HCT116 (cell line): ENCODE data around the gene JAGN1. TPM values are rescaled to one million over a fixed set of nuclear protein-coding genes. Genes with fewer than 3 reads are reported as not detected.

Experiments
- ATAC-seq: fragments of 200-7000 bp; cut with Tn5 transposase; 2 replicates; pipeline ENCODE4 v1.9.1; 2020; ENCODE audit warnings: mild to moderate bottlenecking, moderate library complexity
- BruUV-seq: library from RNA; stranded (reverse); fragments of 400-500 nt; replicated peaks from 2 replicates; lab custom pipeline; 2021; lab: Mats Ljungman, UMichigan
- CTCF ChIA-PET: fragments of 300-600 bp; sonication (Branson Sonifier 250); formaldehyde crosslinking; loops from one replicate; lab custom pipeline; 2021; ENCODE audit warnings: antibody characterized with exemption; lab: Charles Lee
- POLR2A ChIA-PET: fragments of 300-600, 350-600 bp; sonication (Branson Sonifier 250); formaldehyde crosslinking; loops from one replicate; lab custom pipeline; 2021; ENCODE audit warnings: antibody characterized with exemption; lab: Charles Lee
- RAD21 ChIA-PET, 2 experiments: fragments of 300-600 bp; sonication (Branson Sonifier 250); formaldehyde crosslinking; loops; one replicate each; lab custom pipeline; 2023; ENCODE audit warnings: low total read pairs in 2 of 2; ENCODE audit not compliant: uncharacterized antibody in 2 of 2, unreplicated experiment in 2 of 2, low non-redundant PET in 1 of 2; lab: Charles Lee
- DNase-seq: peaks from one replicate; pipeline ENCODE4 v3.0.0-alpha.2; 2010; ENCODE audit warnings: low read depth, low spot score
- H2AFZ ChIP-seq: fragments of 200-600 bp; shearing (Covaris generic), sonication (generic); 2 replicates; pipeline ENCODE4 v1.6.1; 2017; ENCODE audit warnings: low read depth, mixed run types, mixed read lengths, antibody characterized with exemption, low read length; ENCODE audit not compliant: poor library complexity, severe bottlenecking
- H3K27ac ChIP-seq: 2 replicates; pipeline ENCODE4 v1.5.1; 2012; ENCODE audit warnings: low read depth, low read length
- H3K27me3 ChIP-seq: fragments of 200-600 bp; sonication (generic); 2 replicates; pipeline ENCODE4 v1.6.1; 2016; ENCODE audit warnings: mixed run types, low read length, mixed read lengths; ENCODE audit not compliant: insufficient read depth
- H3K36me3 ChIP-seq, 2 experiments: fragments of 200-500 bp in 1 of 2; fragments of 200-600 bp in 1 of 2; sonication (Bioruptor generic) in 1 of 2; sonication (generic) in 1 of 2; 2 replicates each; pipeline versions ENCODE4 v1.5.1 to v1.6.1; 2014 to 2016; ENCODE audit warnings: low read length in 2 of 2, inconsistent platforms in 1 of 2, mixed read lengths in 1 of 2, mixed run types in 1 of 2; ENCODE audit not compliant: insufficient read depth in 2 of 2, control insufficient read depth in 1 of 2
- H3K4me1 ChIP-seq, 2 experiments: fragments of 200-600 bp in 1 of 2; sonication (generic) in 1 of 2; 2 replicates each; pipeline versions ENCODE4 v1.5.1 to v1.6.1; 2012 to 2017; ENCODE audit warnings: low read length in 2 of 2, inconsistent platforms in 1 of 2, mild to moderate bottlenecking in 1 of 2, mixed read lengths in 1 of 2, mixed run types in 1 of 2, moderate library complexity in 1 of 2; ENCODE audit not compliant: insufficient read depth in 2 of 2, control insufficient read depth in 1 of 2
- H3K4me2 ChIP-seq: fragments of 200-600 bp; sonication (generic); 2 replicates; pipeline ENCODE4 v1.6.1; 2017; ENCODE audit warnings: mixed run types, low read length, mixed read lengths
- H3K4me3 ChIP-seq, 2 experiments: fragments of 200-600 bp in 1 of 2; sonication (generic) in 1 of 2; replicated peaks in 1 of 2; 2 replicates each; pipeline ENCODE4 v1.5.1; 2011 to 2016; ENCODE audit warnings: low read length in 2 of 2, control low read depth in 1 of 2, low read depth in 1 of 2, mild to moderate bottlenecking in 1 of 2, mixed read lengths in 1 of 2, mixed run types in 1 of 2
- H3K79me2 ChIP-seq: fragments of 200-600 bp; sonication (generic); 2 replicates; pipeline ENCODE4 v1.6.1; 2017; ENCODE audit warnings: mild to moderate bottlenecking, mixed run types, low read length, moderate library complexity, mixed read lengths; ENCODE audit not compliant: insufficient read depth
- H3K9ac ChIP-seq: fragments of 200-600 bp; sonication (generic); 2 replicates; pipeline ENCODE4 v1.6.1; 2016; ENCODE audit warnings: low read length, mixed read lengths
- H3K9me2 ChIP-seq: fragments of 200-600 bp; sonication (generic), shearing (Covaris generic); 2 replicates; pipeline ENCODE4 v1.6.1; 2017; ENCODE audit warnings: mixed run types, mild to moderate bottlenecking, moderate library complexity; ENCODE audit not compliant: insufficient read depth
- H3K9me3 ChIP-seq, 2 experiments: fragments of 200-500 bp in 1 of 2; fragments of 200-600 bp in 1 of 2; sonication (Bioruptor generic) in 1 of 2; sonication (generic) in 1 of 2; 2 replicates each; pipeline ENCODE4 v1.6.1; 2014 to 2017; ENCODE audit warnings: low read length in 2 of 2, mixed read lengths in 2 of 2, inconsistent platforms in 1 of 2, low read depth in 1 of 2, mild to moderate bottlenecking in 1 of 2, mixed run types in 1 of 2, moderate library complexity in 1 of 2; ENCODE audit not compliant: control insufficient read depth in 1 of 2, insufficient read depth in 1 of 2
- H4K20me1 ChIP-seq: fragments of 200-600 bp; sonication (generic), shearing (Covaris generic); 2 replicates; pipeline ENCODE4 v1.6.1; 2017; ENCODE audit warnings: mixed run types, mild to moderate bottlenecking, moderate library complexity; ENCODE audit not compliant: insufficient read depth
- CTCF ChIP-seq, 3 experiments: fragments of 200-600 bp in 1 of 3; sonication (generic) in 1 of 3; IDR thresholded peaks in 2 of 3; conservative IDR thresholded peaks in 1 of 3; 2 replicates each; pipeline ENCODE4 v1.5.1; 2012 to 2017; ENCODE audit warnings: low read depth in 2 of 3, low read length in 2 of 3, antibody characterized with exemption in 1 of 3, borderline replicate concordance in 1 of 3, control low read depth in 1 of 3, mild to moderate bottlenecking in 1 of 3, mixed read lengths in 1 of 3, mixed run types in 1 of 3, moderate library complexity in 1 of 3; ENCODE audit not compliant: insufficient read depth in 1 of 3
- ELF1 ChIP-seq: IDR thresholded peaks from 2 replicates; pipeline ENCODE4 v1.6.1; 2012; ENCODE audit warnings: low read depth, borderline replicate concordance
- JUND ChIP-seq: IDR thresholded peaks from 2 replicates; pipeline ENCODE4 v1.6.1; 2012
- POLR2AphosphoS5 ChIP-seq: IDR thresholded peaks from 2 replicates; pipeline ENCODE4 v1.6.1; 2011; ENCODE audit warnings: mild to moderate bottlenecking, low read depth, low read length, moderate library complexity
- intact Hi-C: fragments of 100-400 bp; cut with micrococcal nuclease; formaldehyde crosslinking; loops from 2 replicates; pipeline ENCODE4 v1.10.0; 2022
- total RNA-seq: library from RNA; stranded (reverse); gene quantifications from one replicate; pipeline ENCODE4 v1.2.1, GENCODE V29; 2021; ENCODE audit not compliant: unreplicated experiment

The JAGN1 gene
- total RNA-seq, 1 experiment from 2014 or later: 33.4 TPM

GRCh38 chr3:9932535-9932842 lies 42.1 kb downstream of the JAGN1 start:
- ChIA-PET CTCF (interaction anchor here (0.7 to 6.2 kb wide), 11 partner anchors 12 to 364 kb away, joined by 3 to 65 read pairs (median 5); partner anchors contain the start of genes IL17RC and RPUSD3), POLR2A (interaction anchor here (1.4 to 3.0 kb wide), 4 partner anchors 14 to 390 kb away, joined by 4 to 27 read pairs (median 4); partner anchors contain the start of gene ARPC4), RAD21 (interaction anchor here in 1 of 2 experiments (0.6 kb wide), 1 partner anchor 390 kb away, joined by 3 read pairs; no protein-coding TSS in a partner anchor)
- no TSS peak for BruUV-seq
- H3K9me2 ChIP-seq: no peaks in the 10 kb centered on the region
- TF ChIP-seq ELF1: no peak
- no peak for TF ChIP-seq JUND
- no peak for TF ChIP-seq POLR2AphosphoS5
- no peak for TF ChIP-seq CTCF (IDR thresholded peaks at IDR 0.05 in 2 of 3, conservative IDR thresholded peaks at IDR 0.05 in 1 of 3; ENCODE audit: borderline replicate concordance in 1 of 3, insufficient read depth in 1 of 3, low read depth in 2 of 3, low read length in 2 of 3)
- DNase-seq (no peak), ATAC-seq (no peak)
- intact Hi-C loops: loop anchor here (5.0 kb wide), 3 partner anchors 40 to 215 kb away; partner anchors contain the start of genes JAGN1 and RPUSD3
- H3K4me1 ChIP-seq: peaks cover 9 to 24% of the 10 kb centered on the region in 2 experiments
- H3K4me3 ChIP-seq: peak overlapping the region; percentile 52 to 69
- H3K36me3 ChIP-seq: peaks cover 0 to 4% of the 10 kb centered on the region in 2 experiments; a peak in 1 of 4 replicates
- H3K4me2 ChIP-seq: peak overlapping the region; percentile 87
- H3K27me3 ChIP-seq: no peaks in the 10 kb centered on the region
- peak overlapping the region; percentile 84 for H3K27ac ChIP-seq
- no peaks in the 10 kb centered on the region for H3K9me3 ChIP-seq
- no peaks in the 10 kb centered on the region for H4K20me1 ChIP-seq
- H3K79me2 ChIP-seq: no peaks in the 10 kb centered on the region
- H2AFZ ChIP-seq: no peak overlapping the region
- peak overlapping the region; percentile 73 for H3K9ac ChIP-seq
